Esophagus squamous epithelium (tissue), 4 donors: ENCODE results near the gene CTXND1.

Experiments
- CTCF ChIP-seq, 6 experiments: fragments of 450-650 bp in 4 of 6; fragments of 200-600 bp in 2 of 6; sonication (generic) in 2 of 6; IDR thresholded peaks; one replicate each; pipeline ENCODE4 v1.5.1; 2016 to 2019; ENCODE audit warnings: antibody characterized with exemption in 6 of 6, mild to moderate bottlenecking in 4 of 6, moderate library complexity in 4 of 6
- POLR2A ChIP-seq, 4 donors: fragments of 450-650 bp; IDR thresholded peaks; one replicate each; pipeline ENCODE4 v1.6.1; 2017; ENCODE audit warnings: antibody characterized with exemption in 4 of 4, mild to moderate bottlenecking in 4 of 4, moderate library complexity in 3 of 4

GRCh38 chr15:80274554-80274953 lies 22.5 kb upstream of the CTXND1 start:
- TF ChIP-seq CTCF (IDR thresholded peaks at IDR 0.05), result no peak
- TF ChIP-seq POLR2A (IDR thresholded peaks at IDR 0.05), result no peak
